VCaP (cell line): ENCODE data around the gene CEMIP.

Source experiments
- H3K27ac ChIP-seq: fragments of 450-650 bp; 2 replicates; pipeline ENCODE4 v1.5.1; 2017
- CTCF ChIP-seq: fragments of 450-650 bp; conservative IDR thresholded peaks from 2 replicates; pipeline ENCODE4 v1.5.1; 2017; ENCODE audit warnings: mild to moderate bottlenecking, moderate library complexity

The CEMIP gene

DNA sequence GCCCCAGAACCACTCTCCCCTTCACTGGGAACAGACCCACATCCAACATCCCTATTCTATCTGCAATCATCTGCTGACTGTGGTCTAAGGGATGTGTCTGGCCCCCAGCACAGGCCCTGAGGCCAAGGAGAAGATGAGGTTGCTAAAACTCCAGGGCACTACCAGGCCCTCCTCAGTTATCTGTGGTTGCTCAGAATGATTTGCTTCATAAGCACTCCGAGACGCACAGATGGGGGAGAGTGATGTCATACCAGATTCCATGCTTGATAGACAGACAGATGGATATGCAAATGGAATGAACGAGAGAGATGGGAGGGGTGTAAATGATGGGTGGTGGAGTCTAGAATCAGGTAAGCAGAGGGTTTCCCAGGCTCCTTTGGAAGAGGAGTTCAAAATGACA lies 57.8 kb downstream of the CEMIP start:
- no peak overlapping the region for H3K27ac ChIP-seq
- TF ChIP-seq CTCF = no peak

GRCh38 chr15:80838012-80838411 lies 58.8 kb downstream of the CEMIP start:
- TF ChIP-seq CTCF = no peak
- H3K27ac ChIP-seq = no peak overlapping the region

DNA sequence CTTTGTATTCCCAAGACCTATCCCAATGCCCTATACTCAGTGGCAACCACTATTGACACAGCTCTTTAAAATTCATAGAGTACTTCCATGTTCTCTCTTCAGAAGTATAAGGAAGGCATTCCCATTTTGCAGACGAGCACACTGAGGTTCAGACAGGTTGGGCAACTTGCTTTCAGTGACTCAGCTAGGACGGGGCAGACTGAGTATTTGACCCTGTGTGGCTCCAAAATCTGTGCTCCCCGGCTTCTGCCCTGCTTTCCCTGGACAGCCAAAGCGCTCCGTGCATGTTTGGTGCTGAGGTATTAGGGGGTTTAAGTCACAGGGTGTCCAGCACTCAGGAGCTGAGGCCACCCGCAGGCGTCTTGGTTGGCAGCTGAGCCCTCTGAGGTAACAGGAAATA lies 59.5 kb downstream of the CEMIP start:
- TF ChIP-seq CTCF = no peak
- H3K27ac ChIP-seq = no peak overlapping the region

- no peak overlapping the region for H3K27ac ChIP-seq
- no peak for TF ChIP-seq CTCF
These were observed 60.6 kb downstream of the CEMIP start for GRCh38 chr15:80839764-80840130.

DNA sequence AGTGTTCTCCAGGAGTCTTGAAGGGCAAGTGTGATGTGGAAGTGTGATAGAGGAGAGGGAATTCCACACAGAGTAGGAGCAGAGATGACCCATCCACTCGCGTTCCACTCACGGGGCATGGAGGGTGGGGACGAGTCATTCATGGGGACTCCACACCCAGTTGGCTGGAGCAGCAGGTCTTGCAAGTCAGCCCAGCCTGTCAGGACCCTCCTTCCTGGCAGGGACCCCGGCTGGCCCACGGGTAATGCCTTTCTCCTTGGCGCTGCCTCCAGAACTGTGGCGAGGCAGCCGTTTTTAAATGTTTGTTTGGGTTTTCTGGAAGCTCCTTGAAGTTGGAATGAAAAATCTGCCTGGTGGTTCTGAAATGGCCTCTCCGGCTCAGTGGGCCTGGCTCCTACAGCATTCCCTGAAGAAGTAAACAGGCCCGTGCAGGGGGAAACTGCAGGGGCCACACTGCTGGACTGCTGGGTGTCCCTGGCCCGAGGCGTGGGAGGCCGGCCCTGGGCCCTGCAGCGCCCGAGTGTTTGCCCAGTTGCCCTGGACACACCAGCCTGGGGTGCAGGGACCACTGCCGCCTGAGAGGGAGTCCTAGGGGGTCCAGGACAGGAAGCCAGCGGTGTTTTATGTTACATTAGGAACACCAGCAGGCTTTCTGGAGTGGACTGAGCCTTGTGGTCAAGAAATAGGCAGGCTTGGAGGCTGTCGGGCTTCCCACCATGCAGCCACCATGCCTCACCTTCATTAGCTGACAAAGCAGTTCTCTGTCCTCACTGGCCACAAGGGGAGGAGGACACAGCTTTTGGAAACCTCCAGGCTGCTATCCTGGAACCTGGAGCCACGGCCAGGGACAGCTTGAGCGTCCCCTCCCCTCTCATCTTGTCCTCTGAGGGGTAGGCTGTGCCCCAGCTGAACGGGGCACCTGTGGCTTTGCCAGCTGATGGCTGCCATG lies 61.3 kb downstream of the CEMIP start:
- TF ChIP-seq CTCF = no peak
- no peak overlapping the region for H3K27ac ChIP-seq

DNA sequence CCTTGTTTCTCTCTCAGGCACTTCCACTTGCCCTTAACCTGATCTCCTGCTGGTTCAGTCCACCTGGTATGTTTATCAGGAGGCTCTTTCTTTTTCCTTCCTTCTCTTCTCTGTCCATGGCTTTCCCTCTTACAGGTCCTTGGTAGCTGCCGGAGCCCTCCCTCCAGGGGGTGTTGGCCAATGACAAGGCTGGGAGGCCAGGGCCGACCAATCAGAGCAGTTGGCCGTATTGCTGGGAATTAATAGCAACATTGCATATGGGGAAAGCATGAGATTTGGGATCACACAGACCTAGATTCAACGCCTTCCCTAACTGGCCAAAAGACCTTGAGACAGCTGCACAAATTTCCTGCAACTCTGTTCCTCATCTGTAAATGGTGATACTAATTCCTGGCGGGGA lies 62.4 kb downstream of the CEMIP start:
- no peak overlapping the region for H3K27ac ChIP-seq
- TF ChIP-seq CTCF = no peak

GRCh38 chr15:80844011-80844732 lies 65.0 kb downstream of the CEMIP start:
- no peak overlapping the region for H3K27ac ChIP-seq
- TF ChIP-seq CTCF = no peak
